GM19193 (cell line): ENCODE data around the gene EIF2S3.

Source experiments
- POLR2A ChIP-seq: IDR thresholded peaks from 4 replicates; pipeline ENCODE4 v1.6.1; 2011; ENCODE audit not compliant: insufficient read depth, insufficient read length; ENCODE audit errors: extremely low read depth

Gene EIF2S3

GRCh38 chrX:24027086-24027485, 27.7 kb upstream of the EIF2S3 start, which contains the start of gene KLHL15:
TSS of gene KLHL15 (minus strand) at chrX:24027186. CDS start at chrX:24006693, 20,493 bp downstream.
- TF ChIP-seq POLR2A: no peak

GRCh38 chrX:24027985-24028384, 26.8 kb upstream of the EIF2S3 start:
- TF ChIP-seq POLR2A: no peak

GRCh38 chrX:24030597-24030996, 24.2 kb upstream of the EIF2S3 start:
- no peak for TF ChIP-seq POLR2A

GRCh38 chrX:24034485-24034884, 20.3 kb upstream of the EIF2S3 start:
- TF ChIP-seq POLR2A: no peak

GRCh38 chrX:24037729-24038128, 17.0 kb upstream of the EIF2S3 start:
- TF ChIP-seq POLR2A: no peak

GRCh38 chrX:24055043-24055356, 244 bp downstream of the EIF2S3 start:
- no peak for TF ChIP-seq POLR2A

GRCh38 chrX:24063488-24063887, 8.7 kb downstream of the EIF2S3 start:
- no peak for TF ChIP-seq POLR2A

GRCh38 chrX:24069877-24070276, 15.1 kb downstream of the EIF2S3 start:
- TF ChIP-seq POLR2A: no peak

- TF ChIP-seq POLR2A: no peak
Observed at GRCh38 chrX:24079411-24079810, 24.7 kb downstream of the EIF2S3 start.

GRCh38 chrX:24080704-24081103, 25.9 kb downstream of the EIF2S3 start:
- no peak for TF ChIP-seq POLR2A

GRCh38 chrX:24081661-24082154, 27.0 kb downstream of the EIF2S3 start:
- TF ChIP-seq POLR2A: no peak

GRCh38 chrX:24082447-24082846, 27.7 kb downstream of the EIF2S3 start:
- TF ChIP-seq POLR2A: no peak

- TF ChIP-seq POLR2A: no peak
Observed at GRCh38 chrX:24085101-24085500, 30.3 kb downstream of the EIF2S3 start.

GRCh38 chrX:24090300-24091200, 35.8 kb downstream of the EIF2S3 start:
- TF ChIP-seq POLR2A: no peak

GRCh38 chrX:24093746-24094145, 39.0 kb downstream of the EIF2S3 start:
- no peak for TF ChIP-seq POLR2A

- no peak for TF ChIP-seq POLR2A
Observed at GRCh38 chrX:24097741-24098260, 43.0 kb downstream of the EIF2S3 start.
